ENCODE data around the gene OAS3. TPM values are rescaled to one million over a fixed set of nuclear protein-coding genes. Genes with fewer than 3 reads are reported as not detected.

The OAS3 gene
- total RNA-seq, 1 donor from 2014 or later: 65.8 TPM

DNA sequence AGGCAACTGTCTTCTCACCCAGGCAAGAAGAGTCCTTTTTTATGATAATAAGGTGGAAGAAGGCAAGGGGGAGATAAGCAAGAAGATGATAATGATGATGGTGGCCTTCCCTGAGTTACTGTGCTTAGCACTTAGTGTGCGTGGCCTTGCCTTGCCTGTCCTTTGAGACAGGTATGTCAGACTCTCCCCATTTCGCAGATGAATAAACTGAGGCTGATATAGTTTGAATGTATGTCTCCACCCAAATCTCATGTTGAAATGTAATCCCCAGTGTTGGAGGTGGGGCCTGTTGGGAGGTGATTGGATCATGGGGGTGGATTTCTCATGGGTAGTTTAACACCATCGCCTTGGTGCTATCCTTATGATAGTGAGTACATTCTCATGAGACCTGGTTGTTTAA is 8.6 kb upstream of the OAS3 start:
- no peaks in the 10 kb centered on the region for H3K36me3 ChIP-seq
- intact Hi-C loops (cut with DNase I): no loop called here
- ATAC-seq (no peak), DNase-seq (no peak)
- no peaks in the 10 kb centered on the region for H3K27me3 ChIP-seq (ENCODE audit: low read depth)
- no peak overlapping the region for H3K4me3 ChIP-seq
- no peak overlapping the region for H3K27ac ChIP-seq
- H3K9me3 ChIP-seq: no peaks in the 10 kb centered on the region
- TF ChIP-seq, protein P1, sequence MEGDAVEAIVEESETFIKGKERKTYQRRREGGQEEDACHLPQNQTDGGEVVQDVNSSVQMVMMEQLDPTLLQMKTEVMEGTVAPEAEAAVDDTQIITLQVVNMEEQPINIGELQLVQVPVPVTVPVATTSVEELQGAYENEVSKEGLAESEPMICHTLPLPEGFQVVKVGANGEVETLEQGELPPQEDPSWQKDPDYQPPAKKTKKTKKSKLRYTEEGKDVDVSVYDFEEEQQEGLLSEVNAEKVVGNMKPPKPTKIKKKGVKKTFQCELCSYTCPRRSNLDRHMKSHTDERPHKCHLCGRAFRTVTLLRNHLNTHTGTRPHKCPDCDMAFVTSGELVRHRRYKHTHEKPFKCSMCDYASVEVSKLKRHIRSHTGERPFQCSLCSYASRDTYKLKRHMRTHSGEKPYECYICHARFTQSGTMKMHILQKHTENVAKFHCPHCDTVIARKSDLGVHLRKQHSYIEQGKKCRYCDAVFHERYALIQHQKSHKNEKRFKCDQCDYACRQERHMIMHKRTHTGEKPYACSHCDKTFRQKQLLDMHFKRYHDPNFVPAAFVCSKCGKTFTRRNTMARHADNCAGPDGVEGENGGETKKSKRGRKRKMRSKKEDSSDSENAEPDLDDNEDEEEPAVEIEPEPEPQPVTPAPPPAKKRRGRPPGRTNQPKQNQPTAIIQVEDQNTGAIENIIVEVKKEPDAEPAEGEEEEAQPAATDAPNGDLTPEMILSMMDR (IDR thresholded peaks at IDR 0.05): no peak
- H3K4me1 ChIP-seq: no peaks in the 10 kb centered on the region

GRCh38 chr12:112930350-112930749 is 7.9 kb upstream of the OAS3 start:
- Histone ChIP-seq H3K9me3 (no peaks in the 10 kb centered on the region), H3K36me3 (no peaks in the 10 kb centered on the region), H3K27me3 (ENCODE audit: low read depth) (no peaks in the 10 kb centered on the region), H3K27ac (no peak overlapping the region), H3K4me3 (no peak overlapping the region), H3K4me1 (no peaks in the 10 kb centered on the region)
- DNase-seq: no peak
- peak in 1 of 2 donors; percentile 39 for ATAC-seq
- intact Hi-C loops (cut with DNase I): no loop called here
- TF ChIP-seq, protein P1 (IDR thresholded peaks at IDR 0.05): no peak

DNA sequence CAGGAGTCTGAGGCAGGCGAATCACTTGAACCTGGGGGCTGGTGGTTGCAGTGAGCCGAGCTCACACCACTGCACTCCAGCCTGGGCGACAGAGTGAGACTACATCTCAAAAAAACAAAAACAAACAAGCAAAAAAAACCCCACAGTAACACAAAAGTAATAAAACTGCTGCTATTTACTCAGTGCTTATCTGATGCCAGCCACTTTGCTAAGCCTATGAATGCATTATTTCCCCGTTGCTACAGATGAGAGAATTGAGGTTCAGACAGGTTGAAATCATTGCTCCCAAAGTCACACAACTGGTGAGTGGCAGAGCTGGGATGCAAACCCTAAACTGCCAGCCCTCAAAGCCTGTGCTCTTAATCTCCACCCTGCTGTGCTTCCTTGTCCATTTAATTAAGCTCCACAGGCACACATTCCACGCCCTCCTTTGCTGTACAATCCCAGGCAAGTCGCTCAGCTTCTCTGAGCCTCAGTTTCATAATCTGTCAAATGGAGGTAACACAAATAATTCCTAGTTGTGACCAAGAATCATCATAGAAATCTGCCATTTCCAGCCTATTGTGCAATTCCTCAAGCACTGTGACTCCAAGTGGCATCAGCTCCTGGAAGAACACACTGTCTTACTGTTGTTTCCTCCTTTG is 5.7 kb upstream of the OAS3 start:
- ATAC-seq (no peak), DNase-seq (no peak)
- intact Hi-C loops (cut with DNase I): no loop called here
- Histone ChIP-seq H3K4me1 (no peaks in the 10 kb centered on the region), H3K36me3 (no peaks in the 10 kb centered on the region), H3K9me3 (no peaks in the 10 kb centered on the region), H3K27ac (no peak overlapping the region), H3K4me3 (no peak overlapping the region), H3K27me3 (ENCODE audit: low read depth) (no peaks in the 10 kb centered on the region)
- TF ChIP-seq, protein P1 (IDR thresholded peaks at IDR 0.05): no peak

DNA sequence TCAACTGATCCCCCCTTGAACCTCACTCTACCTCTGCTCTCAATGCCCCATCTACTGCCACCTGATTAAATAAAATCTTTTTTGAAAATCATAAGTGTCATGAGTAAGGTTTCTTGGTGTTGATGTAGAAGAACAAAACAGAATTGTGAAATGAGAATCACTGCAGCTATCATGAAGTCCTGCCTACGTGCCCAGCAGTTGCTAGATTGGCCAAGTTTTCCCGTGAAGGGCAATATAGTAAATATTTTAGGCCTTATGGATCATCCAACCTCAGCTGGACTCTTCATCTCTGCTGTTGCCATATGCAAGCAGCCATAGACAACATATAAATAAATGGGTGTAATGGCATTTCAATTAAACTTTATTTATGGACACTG is 5.2 kb upstream of the OAS3 start:
- TF ChIP-seq, protein P1 (IDR thresholded peaks at IDR 0.05): no peak
- Histone ChIP-seq H3K9me3 (no peaks in the 10 kb centered on the region), H3K36me3 (no peaks in the 10 kb centered on the region), H3K4me3 (no peak overlapping the region), H3K4me1 (no peaks in the 10 kb centered on the region), H3K27ac (no peak overlapping the region), H3K27me3 (ENCODE audit: low read depth) (no peaks in the 10 kb centered on the region)
- ATAC-seq (no peak), DNase-seq (no peak)
- intact Hi-C loops (cut with DNase I): no loop called here

DNA sequence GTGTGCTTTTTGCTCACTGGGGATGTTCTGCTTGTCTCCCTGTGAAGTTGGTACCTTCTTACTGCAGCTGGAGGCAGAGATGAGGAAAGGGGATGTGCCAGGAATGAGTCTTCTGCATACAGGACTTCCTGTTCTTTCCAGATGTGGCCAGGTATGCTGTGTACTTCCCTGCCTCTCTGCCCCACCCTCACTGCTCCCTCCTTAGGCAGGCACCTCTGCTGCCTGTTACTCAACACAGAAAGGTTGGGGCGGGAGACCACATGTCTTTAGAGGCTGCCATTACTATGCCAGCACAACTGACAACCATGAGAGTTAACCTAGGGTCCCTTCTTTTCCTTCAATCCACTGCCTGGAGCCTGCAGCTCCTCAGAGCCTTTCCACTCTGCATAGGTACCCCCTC is 2.0 kb upstream of the OAS3 start:
- TF ChIP-seq, protein P1 (IDR thresholded peaks at IDR 0.05): no peak
- H3K36me3 ChIP-seq: no peaks in the 10 kb centered on the region
- H3K9me3 ChIP-seq: no peaks in the 10 kb centered on the region
- intact Hi-C loops (cut with DNase I): no loop called here
- H3K4me1 ChIP-seq: peaks cover 17% of the 10 kb centered on the region
- no peak for ATAC-seq
- no peaks in the 10 kb centered on the region for H3K27me3 ChIP-seq (ENCODE audit: low read depth)
- H3K27ac ChIP-seq: no peak overlapping the region
- no peak overlapping the region for H3K4me3 ChIP-seq
- DNase-seq: no peak
